Upper lobe of left lung (tissue), 6 donors: ENCODE results near the gene GATAD2B. TPM values are rescaled to one million over a fixed set of nuclear protein-coding genes. Genes with fewer than 3 reads are reported as not detected.

Source experiments
- ATAC-seq, 2 donors: fragments of 200-7000 bp; cut with Tn5 transposase; one replicate each; pipeline ENCODE4 v1.9.1; 2022; ENCODE audit warnings: mild to moderate bottlenecking in 2 of 2, moderate library complexity in 2 of 2; ENCODE audit not compliant: low FRiP score in 2 of 2
- DNase-seq, 2 donors: peaks; one replicate each; pipeline ENCODE4 v3.0.0-alpha.2; 2019 to 2020
- H3K27ac ChIP-seq, 4 donors: fragments of 200-600 bp; sonication (generic); one replicate each; pipeline ENCODE4 v1.5.1; 2016 to 2019
- H3K27me3 ChIP-seq, 4 donors: fragments of 200-600 bp; sonication (generic); one replicate each; pipeline ENCODE4 v1.5.1; 2017 to 2019
- H3K36me3 ChIP-seq, 4 donors: fragments of 200-600 bp; sonication (generic); one replicate each; pipeline ENCODE4 v1.5.1; 2016 to 2019
- H3K4me1 ChIP-seq, 4 donors: fragments of 200-600 bp; sonication (generic); one replicate each; pipeline ENCODE4 v1.5.1; 2018 to 2019
- H3K4me3 ChIP-seq, 4 donors: fragments of 200-600 bp; sonication (generic); one replicate each; pipeline ENCODE4 v1.5.1; 2017 to 2019; ENCODE audit warnings: mild to moderate bottlenecking in 2 of 4, moderate library complexity in 1 of 4
- H3K9me3 ChIP-seq, 4 donors: fragments of 200-600 bp; sonication (generic); one replicate each; pipeline ENCODE4 v1.5.1; 2018 to 2019
- CTCF ChIP-seq, 6 experiments: fragments of 450-650 bp in 4 of 6; fragments of 200-600 bp in 2 of 6; sonication (generic) in 2 of 6; IDR thresholded peaks; one replicate each; pipeline ENCODE4 v1.5.1; 2016 to 2019; ENCODE audit warnings: antibody characterized with exemption in 6 of 6
- EP300 ChIP-seq, 4 donors: sonication (generic); formaldehyde crosslinking; IDR thresholded peaks; one replicate each; pipeline ENCODE4 v1.5.1; 2017; ENCODE audit warnings: antibody characterized with exemption in 4 of 4, control low read depth in 2 of 4
- POLR2A ChIP-seq, 4 donors: fragments of 450-650 bp; IDR thresholded peaks; one replicate each; pipeline ENCODE4 v1.5.1; 2016 to 2017; ENCODE audit warnings: antibody characterized with exemption in 4 of 4, mild to moderate bottlenecking in 2 of 4
- POLR2AphosphoS5 ChIP-seq, 2 donors: sonication (generic); formaldehyde crosslinking; IDR thresholded peaks; one replicate each; pipeline ENCODE4 v1.5.1; 2017; ENCODE audit warnings: antibody characterized with exemption in 2 of 2
- WGBS, 2 donors: methylation state at CpG; one replicate each; pipeline ENCODE4 v1.1.5; 2017 to 2018; 5-methylcytosine and 5-hydroxymethylcytosine counted together
- total RNA-seq, 6 donors: library from RNA; depleted of rRNA in 4 of 6; stranded (reverse); fragments of >200 nt in 4 of 6; gene quantifications; one replicate each; pipeline versions ENCODE4 v1.1.0 to v1.2.1, GENCODE V29; 2016 to 2021
- donor health status: DM: no; HTN: no; CAD: no; lungs with moderate emphysema.
- donor health status: DM: no; HTN: yes; CAD: no; lungs with severe emphysema.

Gene GATAD2B
- total RNA-seq, 6 donors from 2014 or later: 16.0 to 50.3 (median 37.8) TPM

DNA sequence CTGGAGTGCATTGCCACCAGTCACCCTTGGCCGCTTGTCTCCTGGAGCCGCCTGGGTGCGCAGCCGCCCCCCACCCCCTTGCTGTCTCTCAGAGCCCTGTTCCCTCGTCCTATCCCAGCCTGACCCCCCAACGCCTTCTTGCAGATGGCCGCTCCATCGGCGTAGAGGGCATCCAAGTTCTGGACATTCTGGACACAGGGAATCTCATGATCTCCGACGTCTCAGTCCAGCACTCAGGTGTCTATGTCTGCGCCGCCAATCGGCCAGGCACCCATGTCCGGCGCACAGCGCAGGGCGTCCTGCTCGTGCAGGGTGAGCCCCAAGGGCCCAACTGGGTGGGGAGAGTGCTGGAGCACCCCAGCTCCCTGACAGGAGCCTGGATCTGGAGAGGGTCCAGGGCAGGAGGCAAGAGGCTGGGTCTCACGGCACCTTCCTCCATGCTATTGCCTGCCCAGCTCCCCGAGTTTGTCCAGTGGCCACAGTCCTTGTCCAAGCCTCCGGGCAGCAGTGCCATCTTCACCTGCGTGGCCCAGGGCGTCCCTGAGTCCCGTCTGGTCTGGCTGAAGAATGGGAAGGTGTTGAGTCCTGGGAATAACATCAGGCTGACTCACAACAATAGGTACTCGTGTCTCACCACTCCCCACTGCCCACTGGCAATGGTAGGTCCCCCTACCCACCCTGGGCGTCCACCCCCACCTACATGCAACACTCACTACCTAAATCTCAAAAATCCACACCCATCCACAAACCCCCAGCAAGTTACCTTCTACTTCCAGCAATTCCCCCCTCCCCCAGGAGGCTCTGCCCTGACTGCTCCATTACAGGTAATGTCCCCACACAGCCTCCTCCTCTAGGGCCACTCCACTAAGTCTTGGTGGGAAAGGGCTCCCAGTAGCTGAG lies 123.0 kb downstream of the GATAD2B start:
- DNase-seq (peak in 1 of 2 donors; percentile 82), ATAC-seq (no peak)
- Histone ChIP-seq H3K4me3 (no peak overlapping the region), H3K36me3 (peaks cover 0 to 14% (median 0%) of the 10 kb centered on the region in 4 donors), H3K27me3 (no peaks in the 10 kb centered on the region), H3K27ac (no peak overlapping the region), H3K4me1 (peaks cover 11 to 25% (median 19%) of the 10 kb centered on the region in 4 donors), H3K9me3 (no peaks in the 10 kb centered on the region)
- 94 to 97% methylated on average over 23 to 25 of the region's 27 CpGs for WGBS, 2 donors
- TF ChIP-seq CTCF (IDR thresholded peaks at IDR 0.05) (no peak), POLR2AphosphoS5 (IDR thresholded peaks at IDR 0.05) (no peak), POLR2A (IDR thresholded peaks at IDR 0.05) (no peak), EP300 (IDR thresholded peaks at IDR 0.05) (no peak)

- H3K27ac ChIP-seq: no peak overlapping the region
- DNase-seq (no peak), ATAC-seq (no peak)
- no peaks in the 10 kb centered on the region for H3K27me3 ChIP-seq
- 95% methylated on average over 4 of the region's 4 CpGs for WGBS, 2 donors
- no peaks in the 10 kb centered on the region for H3K9me3 ChIP-seq
- peaks cover 11 to 17% (median 13%) of the 10 kb centered on the region in 4 donors for H3K4me1 ChIP-seq
- H3K4me3 ChIP-seq: no peak overlapping the region
- TF ChIP-seq EP300 (IDR thresholded peaks at IDR 0.05) (no peak), CTCF (IDR thresholded peaks at IDR 0.05) (no peak), POLR2A (IDR thresholded peaks at IDR 0.05) (no peak), POLR2AphosphoS5 (IDR thresholded peaks at IDR 0.05) (no peak)
- H3K36me3 ChIP-seq: peaks cover 0 to 14% (median 0%) of the 10 kb centered on the region in 4 donors
These were observed 123.8 kb downstream of the GATAD2B start for GRCh38 chr1:153799016-153799415.

DNA sequence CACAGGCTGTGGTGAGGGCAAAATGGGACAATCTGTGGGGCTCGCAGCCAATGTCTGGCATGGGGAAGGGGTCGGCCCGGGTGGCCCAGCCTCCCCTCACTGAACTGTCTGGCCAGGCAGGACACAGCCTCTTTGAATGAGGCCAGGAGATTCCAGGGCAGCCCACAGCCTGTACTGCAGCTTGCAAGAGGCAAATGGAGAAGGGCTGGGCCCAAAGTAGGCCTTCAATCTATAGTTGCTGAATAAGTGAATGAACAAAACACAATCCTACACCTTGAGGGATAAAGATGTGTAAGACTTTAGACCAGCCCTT lies 124.3 kb downstream of the GATAD2B start:
- WGBS, 2 donors: 70% methylated on average over 3 of the region's 3 CpGs; no CpG with 5 or more reads in 1 of the 2 donors
- H3K4me3 ChIP-seq: no peak overlapping the region
- TF ChIP-seq EP300 (IDR thresholded peaks at IDR 0.05): no peak
- TF ChIP-seq POLR2A (IDR thresholded peaks at IDR 0.05): no peak
- TF ChIP-seq CTCF (IDR thresholded peaks at IDR 0.05): no peak
- no peak for TF ChIP-seq POLR2AphosphoS5 (IDR thresholded peaks at IDR 0.05)
- ATAC-seq (no peak), DNase-seq (no peak)
- H3K27ac ChIP-seq: no peak overlapping the region
- H3K36me3 ChIP-seq: peaks cover 0 to 14% (median 0%) of the 10 kb centered on the region in 4 donors
- no peaks in the 10 kb centered on the region for H3K27me3 ChIP-seq
- H3K9me3 ChIP-seq: no peaks in the 10 kb centered on the region
- H3K4me1 ChIP-seq: peaks cover 7 to 11% (median 8%) of the 10 kb centered on the region in 4 donors

- peak in 1 of 2 donors; percentile 87 for DNase-seq
- no peaks in the 10 kb centered on the region for H3K9me3 ChIP-seq
- ATAC-seq: peak; percentile 71 to 73
- no peak overlapping the region for H3K4me3 ChIP-seq
- H3K4me1 ChIP-seq: peaks cover 2 to 5% (median 4%) of the 10 kb centered on the region in 4 donors
- no peak overlapping the region for H3K27ac ChIP-seq
- H3K36me3 ChIP-seq: peaks cover 0 to 14% (median 0%) of the 10 kb centered on the region in 4 donors
- WGBS, 2 donors: 59 to 65% methylated on average over 26 of the region's 26 CpGs
- TF ChIP-seq CTCF (IDR thresholded peaks at IDR 0.05) (peak; percentile 84 to 93 (median 88)), EP300 (IDR thresholded peaks at IDR 0.05) (no peak)
- H3K27me3 ChIP-seq: no peaks in the 10 kb centered on the region
These were observed 125.7 kb downstream of the GATAD2B start for GRCh38 chr1:153796786-153797659.
